Nephron progenitor cell (in vitro differentiated cells): ENCODE data around the gene PCTP.

ENCODE experiments used
- DNase-seq: peaks from one replicate; pipeline ENCODE4 v3.0.0; 2021
- H3K27ac Mint-ChIP-seq: 2 replicates; pipeline ENCODE4 v1.8.0; 2021; ENCODE audit warnings: mild to moderate bottlenecking, moderate library complexity, mixed read lengths
- H3K27me3 Mint-ChIP-seq: 2 replicates; pipeline ENCODE4 v1.8.0; 2021; ENCODE audit warnings: mild to moderate bottlenecking, low read depth, mixed read lengths; ENCODE audit not compliant: poor library complexity
- H3K36me3 Mint-ChIP-seq: 2 replicates; pipeline ENCODE4 v1.8.0; 2021; ENCODE audit warnings: low read depth, mixed read lengths
- H3K4me1 Mint-ChIP-seq: 2 replicates; pipeline ENCODE4 v1.8.0; 2021; ENCODE audit warnings: mixed read lengths
- H3K4me3 Mint-ChIP-seq: 2 replicates; pipeline ENCODE4 v1.8.0; 2021; ENCODE audit warnings: mild to moderate bottlenecking, moderate library complexity, mixed read lengths
- H3K9me3 Mint-ChIP-seq: 2 replicates; pipeline ENCODE4 v1.8.0; 2021; ENCODE audit warnings: mild to moderate bottlenecking, moderate library complexity, mixed read lengths
- TF ChIP-seq, protein P1 (sequence below): fragments of 200-600 bp; sonication (generic); IDR thresholded peaks from 2 replicates; pipeline ENCODE4 v1.5.0; 2021; ENCODE audit warnings: antibody characterized with exemption

PCTP gene

DNA sequence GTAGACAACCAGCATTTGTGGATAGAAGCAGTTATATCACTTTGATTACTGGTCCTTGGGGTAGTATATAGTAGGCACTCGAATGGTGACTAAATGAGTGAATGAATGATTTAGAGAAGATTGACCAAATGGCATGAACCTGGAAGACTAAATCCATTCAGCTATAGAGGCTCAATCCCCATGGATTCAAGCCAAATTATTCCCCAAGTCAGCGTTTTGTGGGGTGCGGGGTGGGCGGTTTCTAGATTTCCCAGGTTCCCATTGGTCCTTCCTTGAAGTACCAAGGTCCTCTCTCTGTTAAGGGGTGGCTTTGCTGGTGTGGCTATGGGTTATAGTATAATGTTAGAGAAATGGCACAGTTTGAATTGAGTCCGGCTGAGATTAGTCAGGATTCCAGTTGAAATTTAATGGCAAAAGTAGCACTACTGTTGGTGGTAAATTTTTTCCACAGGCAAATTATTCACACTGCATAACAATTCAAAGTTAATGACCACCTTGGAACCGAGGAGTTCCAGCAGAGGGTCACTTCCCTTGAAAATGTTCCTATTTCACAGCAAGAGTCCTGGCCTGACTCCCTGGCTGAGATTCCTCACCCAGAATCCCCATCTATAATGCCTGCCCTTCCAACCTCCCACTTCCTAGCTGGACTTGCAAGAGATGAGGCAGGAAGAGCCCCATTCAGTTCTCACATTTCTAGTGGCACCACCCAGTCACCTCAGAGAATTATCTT, 27.7 kb downstream of the PCTP start:
- DNase-seq = no peak
- Mint-ChIP-seq H3K9me3 (no peaks in the 10 kb centered on the region), H3K27ac (no peak overlapping the region), H3K4me1 (peaks cover 28% of the 10 kb centered on the region), H3K27me3 (peaks cover 15% of the 10 kb centered on the region), H3K36me3 (peaks cover 29% of the 10 kb centered on the region), H3K4me3 (no peak overlapping the region)
- TF ChIP-seq, protein P1, sequence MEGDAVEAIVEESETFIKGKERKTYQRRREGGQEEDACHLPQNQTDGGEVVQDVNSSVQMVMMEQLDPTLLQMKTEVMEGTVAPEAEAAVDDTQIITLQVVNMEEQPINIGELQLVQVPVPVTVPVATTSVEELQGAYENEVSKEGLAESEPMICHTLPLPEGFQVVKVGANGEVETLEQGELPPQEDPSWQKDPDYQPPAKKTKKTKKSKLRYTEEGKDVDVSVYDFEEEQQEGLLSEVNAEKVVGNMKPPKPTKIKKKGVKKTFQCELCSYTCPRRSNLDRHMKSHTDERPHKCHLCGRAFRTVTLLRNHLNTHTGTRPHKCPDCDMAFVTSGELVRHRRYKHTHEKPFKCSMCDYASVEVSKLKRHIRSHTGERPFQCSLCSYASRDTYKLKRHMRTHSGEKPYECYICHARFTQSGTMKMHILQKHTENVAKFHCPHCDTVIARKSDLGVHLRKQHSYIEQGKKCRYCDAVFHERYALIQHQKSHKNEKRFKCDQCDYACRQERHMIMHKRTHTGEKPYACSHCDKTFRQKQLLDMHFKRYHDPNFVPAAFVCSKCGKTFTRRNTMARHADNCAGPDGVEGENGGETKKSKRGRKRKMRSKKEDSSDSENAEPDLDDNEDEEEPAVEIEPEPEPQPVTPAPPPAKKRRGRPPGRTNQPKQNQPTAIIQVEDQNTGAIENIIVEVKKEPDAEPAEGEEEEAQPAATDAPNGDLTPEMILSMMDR = no peak

DNA sequence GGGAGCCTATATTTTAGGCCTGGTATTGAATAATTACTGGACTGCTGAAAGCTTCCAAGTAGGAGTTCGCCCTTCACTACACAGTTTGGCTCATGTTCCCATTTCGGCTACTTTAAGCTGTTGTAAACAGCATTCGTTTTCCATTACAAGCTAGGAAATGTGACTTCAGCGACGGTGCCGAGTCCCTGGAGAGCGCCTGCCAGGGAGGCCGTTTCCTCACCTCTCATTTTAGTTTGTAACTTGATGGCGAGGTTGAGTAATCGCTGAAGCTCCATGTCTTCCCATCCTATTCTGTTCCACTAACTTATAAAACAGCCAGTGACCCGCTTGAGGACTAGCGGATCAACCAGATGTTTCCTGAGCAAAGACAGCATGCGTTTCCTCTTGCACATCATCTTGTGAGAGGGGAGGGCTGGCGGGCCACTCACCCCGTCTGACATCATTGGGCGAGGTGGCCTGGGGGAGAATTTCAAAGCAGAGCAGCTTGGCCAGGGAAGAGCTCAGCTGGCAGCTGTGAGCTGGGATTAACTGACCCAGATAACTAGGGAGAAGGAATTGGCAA, 32.9 kb downstream of the PCTP start:
- H3K27ac Mint-ChIP-seq = no peak overlapping the region
- no peaks in the 10 kb centered on the region for H3K36me3 Mint-ChIP-seq
- no peaks in the 10 kb centered on the region for H3K9me3 Mint-ChIP-seq

DNA sequence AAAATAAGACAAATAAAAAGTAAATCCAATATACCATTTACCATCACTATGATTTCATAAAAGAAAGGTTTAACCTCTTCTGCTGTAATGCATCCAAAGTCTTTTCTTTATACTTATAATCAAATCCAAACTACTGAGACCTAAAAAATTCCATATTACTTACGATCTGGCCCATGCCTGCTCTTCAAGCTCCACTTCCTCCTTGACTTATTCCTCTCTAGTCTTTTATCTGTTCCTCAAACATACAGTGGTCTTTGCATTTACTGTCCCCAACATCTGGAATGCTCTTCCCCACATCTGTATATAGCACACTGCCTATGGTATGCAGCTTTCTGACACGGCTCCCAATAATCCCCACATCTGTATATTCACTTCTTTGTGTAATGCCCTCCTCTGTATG, 33.8 kb downstream of the PCTP start:
- no peak overlapping the region for H3K4me3 Mint-ChIP-seq
- DNase-seq = no peak
- TF ChIP-seq, protein P1 = no peak
- no peaks in the 10 kb centered on the region for H3K4me1 Mint-ChIP-seq
- peak overlapping the region; percentile 3 for H3K27ac Mint-ChIP-seq
- H3K36me3 Mint-ChIP-seq = no peaks in the 10 kb centered on the region
- peaks cover 7% of the 10 kb centered on the region for H3K27me3 Mint-ChIP-seq
- no peaks in the 10 kb centered on the region for H3K9me3 Mint-ChIP-seq

More for the DNA sequence above, 32.9 kb downstream of the PCTP start:
- H3K4me3 Mint-ChIP-seq = no peak overlapping the region
- no peaks in the 10 kb centered on the region for H3K4me1 Mint-ChIP-seq
- DNase-seq = no peak
- TF ChIP-seq, protein P1 = no peak
- H3K27me3 Mint-ChIP-seq = peaks cover 7% of the 10 kb centered on the region

DNA sequence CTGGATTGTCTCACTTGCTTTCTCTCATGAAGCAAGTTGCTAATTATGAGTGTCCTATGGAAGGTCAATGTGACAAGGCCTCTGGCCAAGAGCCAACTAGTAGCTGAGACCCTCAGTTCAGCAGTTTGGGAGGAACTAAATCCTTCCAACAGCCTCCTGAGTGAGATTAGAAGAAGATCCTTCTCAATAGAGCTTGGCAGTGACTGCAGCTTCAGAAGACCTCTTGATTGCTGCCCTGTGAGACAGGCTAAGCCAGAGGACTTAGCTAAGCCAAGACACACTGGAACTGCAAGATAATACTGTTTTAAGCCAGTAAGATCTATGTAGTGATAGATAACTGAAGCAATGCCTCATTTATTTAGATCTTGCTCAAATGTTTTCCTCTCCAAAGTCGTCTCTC, 34.3 kb downstream of the PCTP start:
- no peaks in the 10 kb centered on the region for H3K9me3 Mint-ChIP-seq
- no peaks in the 10 kb centered on the region for H3K4me1 Mint-ChIP-seq
- TF ChIP-seq, protein P1 = no peak
- H3K36me3 Mint-ChIP-seq = no peaks in the 10 kb centered on the region
- no peak overlapping the region for H3K4me3 Mint-ChIP-seq
- H3K27me3 Mint-ChIP-seq = peaks cover 7% of the 10 kb centered on the region
- no peak for DNase-seq
- no peak overlapping the region for H3K27ac Mint-ChIP-seq

DNA sequence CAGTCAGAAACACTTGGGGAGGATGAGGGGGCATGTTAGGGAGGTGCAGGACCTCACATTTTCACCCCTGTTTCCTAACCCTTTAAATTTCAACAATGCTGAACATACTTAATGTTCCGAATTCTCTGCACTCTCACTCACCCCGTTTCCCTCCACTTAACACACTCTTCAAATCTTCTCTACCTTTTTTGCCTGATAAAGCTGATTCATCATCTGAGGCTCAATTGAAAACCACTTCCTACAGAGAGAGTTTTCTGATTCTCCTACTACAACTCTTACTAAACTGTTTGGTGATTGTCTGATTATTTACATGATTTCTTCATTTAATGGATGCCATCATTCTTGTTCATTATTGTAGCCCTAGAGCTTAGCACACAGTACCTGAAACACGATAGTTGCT, 42.4 kb downstream of the PCTP start:
- Mint-ChIP-seq H3K36me3 (no peaks in the 10 kb centered on the region), H3K27ac (no peak overlapping the region), H3K9me3 (peaks cover 8% of the 10 kb centered on the region), H3K27me3 (no peaks in the 10 kb centered on the region), H3K4me1 (no peaks in the 10 kb centered on the region), H3K4me3 (no peak overlapping the region)
- TF ChIP-seq, protein P1 = no peak
- no peak for DNase-seq
